Amygdala (tissue), 56 donors: Measurements from ENCODE around the gene CNTLN.
"Not testable (repeated sequence)": the region's sequence is repeated elsewhere in the genome, so short reads cannot be mapped to it uniquely, and the experiment has no call there.

Experiments
- DNase-seq, 56 donors: peaks; one replicate each; lab custom pipeline; 2025; lab: John Stamatoyannopoulos, UW

Gene CNTLN

GRCh38 chr9:17291766-17292165 is 156.9 kb downstream of the CNTLN start:
- no peak for DNase-seq

GRCh38 chr9:17293685-17294084 is 158.8 kb downstream of the CNTLN start:
- DNase-seq: no peak

- no peak for DNase-seq
Observed at GRCh38 chr9:17294822-17295624, 160.2 kb downstream of the CNTLN start.

GRCh38 chr9:17315341-17315740 is 180.5 kb downstream of the CNTLN start:
- DNase-seq: no peak

GRCh38 chr9:17318821-17319320 is 184.0 kb downstream of the CNTLN start:
- no peak for DNase-seq

- DNase-seq: no peak
Observed at GRCh38 chr9:17319864-17320263, 185.0 kb downstream of the CNTLN start.

- DNase-seq: no peak
Observed at GRCh38 chr9:17322882-17323864, 188.3 kb downstream of the CNTLN start.

- no peak for DNase-seq
Observed at GRCh38 chr9:17328331-17328730, 193.5 kb downstream of the CNTLN start.

GRCh38 chr9:17330097-17330496 is 195.3 kb downstream of the CNTLN start:
- DNase-seq: no peak

GRCh38 chr9:17332115-17332514 is 197.3 kb downstream of the CNTLN start:
- no peak for DNase-seq

- no peak for DNase-seq
Observed at GRCh38 chr9:17339156-17339555, 204.3 kb downstream of the CNTLN start.

GRCh38 chr9:17342696-17343095 is 207.9 kb downstream of the CNTLN start:
- DNase-seq: no peak

GRCh38 chr9:17349831-17350230 is 215.0 kb downstream of the CNTLN start:
- no peak for DNase-seq

GRCh38 chr9:17354006-17354405 is 219.2 kb downstream of the CNTLN start:
- DNase-seq: not testable (repeated sequence)

- no peak for DNase-seq
Observed at GRCh38 chr9:17361378-17361777, 226.5 kb downstream of the CNTLN start.

- DNase-seq: no peak
Observed at GRCh38 chr9:17367035-17367434, 232.2 kb downstream of the CNTLN start.

- DNase-seq: no peak
Observed at GRCh38 chr9:17380126-17380861, 245.5 kb downstream of the CNTLN start.

GRCh38 chr9:17387565-17387964 is 252.7 kb downstream of the CNTLN start:
- DNase-seq: no peak

GRCh38 chr9:17389026-17389425 is 254.2 kb downstream of the CNTLN start:
- DNase-seq: no peak

GRCh38 chr9:17394881-17395510 is 260.2 kb downstream of the CNTLN start:
- DNase-seq: no peak
